GM12874 (cell line): ENCODE measurements around the gene SIGLEC6.

Source experiments
- CTCF ChIP-seq: IDR thresholded peaks from 2 replicates; pipeline ENCODE4 v1.5.1; 2011; ENCODE audit warnings: low read depth, mild to moderate bottlenecking, control low read depth, low read length, moderate library complexity; ENCODE audit not compliant: insufficient read depth

SIGLEC6 gene

GRCh38 chr19:51507640-51508058 lies 23.8 kb downstream of the SIGLEC6 start:
- TF ChIP-seq CTCF = no peak

- TF ChIP-seq CTCF = no peak
Measured at GRCh38 chr19:51507192-51507591, 24.3 kb downstream of the SIGLEC6 start.

- TF ChIP-seq CTCF = no peak
Measured at GRCh38 chr19:51505904-51506303, 25.6 kb downstream of the SIGLEC6 start.

- no peak for TF ChIP-seq CTCF
Measured at GRCh38 chr19:51503896-51504295, 27.6 kb downstream of the SIGLEC6 start.

GRCh38 chr19:51503286-51503817 lies 28.1 kb downstream of the SIGLEC6 start:
- TF ChIP-seq CTCF = no peak

GRCh38 chr19:51501594-51502263 lies 29.7 kb downstream of the SIGLEC6 start, which contains the start of gene SIGLEC12:
SIGLEC12 (minus strand) TSS chr19:51501800; CDS start chr19:51501733, 67 bp downstream.
- no peak for TF ChIP-seq CTCF

- no peak for TF ChIP-seq CTCF
Measured at GRCh38 chr19:51497666-51498065, 33.8 kb downstream of the SIGLEC6 start.
